Stimulated activated naive B cell treated with anti-CD40 and anti-IgM and Interleukin-4, amounts not matched to agents 10 μg/mL and 1 μg/mL and 100 μg/mL, for 72 hours (primary cell): ENCODE data around the gene HNRNPUL2.
"Not testable (repeated sequence)": the region's sequence is repeated elsewhere in the genome, so short reads cannot be mapped to it uniquely, and the experiment has no call there.

Experiments used
- ATAC-seq, 2 donors: fragments of 150-1000 bp; cut with Tn5 transposase; replicated peaks; 2 replicates each; pipeline ENCODE4 v1.10.0; 2021; ENCODE audit warnings: moderate library complexity in 1 of 2
- DNase-seq: peaks from one replicate; pipeline ENCODE4 v3.0.0; 2021
- H3K27ac Mint-ChIP-seq: one replicate; pipeline ENCODE4 v1.8.0; 2022; ENCODE audit warnings: mild to moderate bottlenecking, mixed read lengths
- H3K27me3 Mint-ChIP-seq, 2 donors: one replicate each; pipeline ENCODE4 v1.8.0; 2022; ENCODE audit warnings: mixed read lengths in 2 of 2
- H3K36me3 Mint-ChIP-seq, 2 donors: one replicate each; pipeline ENCODE4 v1.8.0; 2022; ENCODE audit warnings: mixed read lengths in 2 of 2, mild to moderate bottlenecking in 1 of 2
- H3K4me1 Mint-ChIP-seq, 2 donors: one replicate each; pipeline ENCODE4 v1.8.0; 2022; ENCODE audit warnings: mixed read lengths in 2 of 2, mild to moderate bottlenecking in 1 of 2
- H3K4me3 Mint-ChIP-seq, 2 donors: one replicate each; pipeline ENCODE4 v1.8.0; 2022; ENCODE audit warnings: mild to moderate bottlenecking in 2 of 2, mixed read lengths in 2 of 2, moderate library complexity in 1 of 2
- H3K9me3 Mint-ChIP-seq, 2 donors: one replicate each; pipeline ENCODE4 v1.8.0; 2022; ENCODE audit warnings: mixed read lengths in 2 of 2, mild to moderate bottlenecking in 1 of 2

The HNRNPUL2 gene

GRCh38 chr11:62727165-62727871 lies at the start of gene HNRNPUL2:
Gene HNRNPUL2 (minus strand): TSS chr11:62727457. CDS start chr11:62727156, 301 bp downstream.
- Mint-ChIP-seq H3K27ac (peak within 1 kb of the TSS; percentile 99), H3K4me3 (peak within 1 kb of the TSS; percentile 96 to 97), H3K27me3 (no peaks in the 10 kb centered on the region), H3K36me3 (peaks cover 34 to 50% of the 10 kb centered on the region in 2 donors), H3K9me3 (no peaks in the 10 kb centered on the region), H3K4me1 (peaks cover 19 to 44% of the 10 kb centered on the region in 2 donors)
- DNase-seq = peak; percentile 99
- ATAC-seq = peak; percentile 84

GRCh38 chr11:62775646-62776045 lies 48.4 kb upstream of the HNRNPUL2 start:
- DNase-seq (no peak), ATAC-seq (no peak)
- Mint-ChIP-seq H3K27ac (peak overlapping the region; percentile 31), H3K36me3 (peaks cover 30 to 45% of the 10 kb centered on the region in 2 donors), H3K4me3 (no peak overlapping the region), H3K27me3 (no peaks in the 10 kb centered on the region), H3K4me1 (peaks cover 19 to 41% of the 10 kb centered on the region in 2 donors), H3K9me3 (no peaks in the 10 kb centered on the region)

- DNase-seq = no peak
- peaks cover 26 to 42% of the 10 kb centered on the region in 2 donors for H3K36me3 Mint-ChIP-seq
- no peaks in the 10 kb centered on the region for H3K9me3 Mint-ChIP-seq
- H3K27me3 Mint-ChIP-seq = no peaks in the 10 kb centered on the region
- no peak for ATAC-seq
- peaks cover 27 to 53% of the 10 kb centered on the region in 2 donors for H3K4me1 Mint-ChIP-seq
- no peak overlapping the region for H3K27ac Mint-ChIP-seq
- no peak overlapping the region for H3K4me3 Mint-ChIP-seq
Measured at GRCh38 chr11:62774407-62774806, 47.1 kb upstream of the HNRNPUL2 start.

- H3K36me3 Mint-ChIP-seq = peaks cover 13 to 27% of the 10 kb centered on the region in 2 donors
- no peaks in the 10 kb centered on the region for H3K27me3 Mint-ChIP-seq
- ATAC-seq = peak; percentile 84 to 88
Measured at GRCh38 chr11:62771144-62772021, 44.1 kb upstream of the HNRNPUL2 start, which contains the start of gene TAF6L. Gene TAF6L (plus strand): TSS chr11:62771396. CDS start chr11:62775784, 4,388 bp downstream.

GRCh38 chr11:62770778-62771143 lies 43.5 kb upstream of the HNRNPUL2 start:
- H3K4me1 Mint-ChIP-seq = peaks cover 23 to 40% of the 10 kb centered on the region in 2 donors
- no peaks in the 10 kb centered on the region for H3K27me3 Mint-ChIP-seq
- peak overlapping the region; percentile 96 to 97 for H3K4me3 Mint-ChIP-seq
- H3K36me3 Mint-ChIP-seq = peaks cover 10 to 26% of the 10 kb centered on the region in 2 donors
- DNase-seq (no peak), ATAC-seq (peak; percentile 33 to 39)
- H3K9me3 Mint-ChIP-seq = no peaks in the 10 kb centered on the region
- H3K27ac Mint-ChIP-seq = peak overlapping the region; percentile 99

More at GRCh38 chr11:62771144-62772021, 44.1 kb upstream of the HNRNPUL2 start, which contains the start of gene TAF6L:
- no peaks in the 10 kb centered on the region for H3K9me3 Mint-ChIP-seq
- DNase-seq = peak; percentile 89
- peak within 1 kb of the TSS; percentile 96 to 97 for H3K4me3 Mint-ChIP-seq
- peak within 1 kb of the TSS; percentile 99 for H3K27ac Mint-ChIP-seq
- H3K4me1 Mint-ChIP-seq = peaks cover 23 to 40% of the 10 kb centered on the region in 2 donors

GRCh38 chr11:62760867-62761227 lies 33.6 kb upstream of the HNRNPUL2 start:
- Mint-ChIP-seq H3K27ac (peak overlapping the region; percentile 92), H3K4me3 (peak overlapping the region; percentile 94 to 96), H3K4me1 (peaks cover 11 to 13% of the 10 kb centered on the region in 2 donors), H3K36me3 (peaks cover 3 to 16% of the 10 kb centered on the region in 2 donors)
- not testable (repeated sequence) for DNase-seq, H3K9me3 Mint-ChIP-seq, ATAC-seq, H3K27me3 Mint-ChIP-seq

- DNase-seq (no peak), ATAC-seq (no peak)
- Mint-ChIP-seq H3K9me3 (no peaks in the 10 kb centered on the region), H3K27me3 (no peaks in the 10 kb centered on the region), H3K4me3 (no peak overlapping the region), H3K4me1 (peaks cover 13 to 26% of the 10 kb centered on the region in 2 donors), H3K36me3 (peaks cover 3 to 14% of the 10 kb centered on the region in 2 donors), H3K27ac (no peak overlapping the region)
Measured at GRCh38 chr11:62757846-62758788, 30.9 kb upstream of the HNRNPUL2 start.

GRCh38 chr11:62755086-62755615 lies 27.9 kb upstream of the HNRNPUL2 start:
- H3K4me3 Mint-ChIP-seq = peak overlapping the region; percentile 51 to 98
- H3K36me3 Mint-ChIP-seq = peaks cover 4 to 14% of the 10 kb centered on the region in 2 donors
- H3K27ac Mint-ChIP-seq = no peak overlapping the region
- no peaks in the 10 kb centered on the region for H3K27me3 Mint-ChIP-seq
- H3K9me3 Mint-ChIP-seq = no peaks in the 10 kb centered on the region
- ATAC-seq = no peak
- H3K4me1 Mint-ChIP-seq = peaks cover 10 to 19% of the 10 kb centered on the region in 2 donors
- DNase-seq = no peak

GRCh38 chr11:62753736-62754603 lies 26.7 kb upstream of the HNRNPUL2 start, which contains the start of gene ZBTB3:
Gene ZBTB3 (minus strand): TSS chr11:62754160. CDS start chr11:62753664, 496 bp downstream.
- Mint-ChIP-seq H3K4me1 (peaks cover 12 to 27% of the 10 kb centered on the region in 2 donors), H3K36me3 (peaks cover 7 to 16% of the 10 kb centered on the region in 2 donors), H3K9me3 (no peaks in the 10 kb centered on the region), H3K27me3 (no peaks in the 10 kb centered on the region), H3K4me3 (peak within 1 kb of the TSS; percentile 98), H3K27ac (peak within 1 kb of the TSS; percentile 99)
- ATAC-seq (peak; percentile 96 to 98), DNase-seq (peak; percentile 98)

- Mint-ChIP-seq H3K36me3 (peaks cover 10 to 20% of the 10 kb centered on the region in 2 donors), H3K4me3 (peak overlapping the region; percentile 98), H3K27ac (peak overlapping the region; percentile 99), H3K27me3 (no peaks in the 10 kb centered on the region), H3K4me1 (peaks cover 15 to 32% of the 10 kb centered on the region in 2 donors), H3K9me3 (no peaks in the 10 kb centered on the region)
- no peak for ATAC-seq
- DNase-seq = no peak
Measured at GRCh38 chr11:62752994-62753735, 25.9 kb upstream of the HNRNPUL2 start.

GRCh38 chr11:62752177-62752785 lies 25.0 kb upstream of the HNRNPUL2 start:
- DNase-seq = no peak
- H3K27me3 Mint-ChIP-seq = no peaks in the 10 kb centered on the region
- H3K27ac Mint-ChIP-seq = no peak overlapping the region
- peak overlapping the region; percentile 25 to 98 for H3K4me3 Mint-ChIP-seq
- no peaks in the 10 kb centered on the region for H3K9me3 Mint-ChIP-seq
- ATAC-seq = no peak
- H3K4me1 Mint-ChIP-seq = peaks cover 15 to 32% of the 10 kb centered on the region in 2 donors
- H3K36me3 Mint-ChIP-seq = peaks cover 10 to 20% of the 10 kb centered on the region in 2 donors

GRCh38 chr11:62749931-62750330 lies 22.7 kb upstream of the HNRNPUL2 start:
- H3K27me3 Mint-ChIP-seq, H3K4me3 Mint-ChIP-seq, H3K9me3 Mint-ChIP-seq, H3K27ac Mint-ChIP-seq, DNase-seq, ATAC-seq: not testable (repeated sequence)
- Mint-ChIP-seq H3K36me3 (peaks cover 10 to 20% of the 10 kb centered on the region in 2 donors), H3K4me1 (peaks cover 15 to 24% of the 10 kb centered on the region in 2 donors)
